ENCODE results near the gene SKI. TPM values are rescaled to one million over a fixed set of nuclear protein-coding genes. Genes with fewer than 3 reads are reported as not detected.

The SKI gene
- total and polyA plus RNA-seq, 7 donors, result 7.7 to 32.1 (median 21.4) TPM

- intact Hi-C loops (cut with DNase I), result loop anchor here in 1 of 2 donors (5.0 kb wide), 1 partner anchor 342 kb away; the partner anchor contains the start of gene PANK4
- Histone ChIP-seq H3K9me3 (no peaks in the 10 kb centered on the region), H3K4me3 (no peak overlapping the region), H3K36me3 (ENCODE audit: insufficient read depth in 1 of 2, low read depth in 1 of 2) (no peaks in the 10 kb centered on the region), H3K4me1 (no peaks in the 10 kb centered on the region), H3K27ac (no peak overlapping the region), H3K27me3 (ENCODE audit: insufficient read depth in 3 of 3, low read length in 2 of 3) (no peaks in the 10 kb centered on the region)
- TF ChIP-seq, protein P1, sequence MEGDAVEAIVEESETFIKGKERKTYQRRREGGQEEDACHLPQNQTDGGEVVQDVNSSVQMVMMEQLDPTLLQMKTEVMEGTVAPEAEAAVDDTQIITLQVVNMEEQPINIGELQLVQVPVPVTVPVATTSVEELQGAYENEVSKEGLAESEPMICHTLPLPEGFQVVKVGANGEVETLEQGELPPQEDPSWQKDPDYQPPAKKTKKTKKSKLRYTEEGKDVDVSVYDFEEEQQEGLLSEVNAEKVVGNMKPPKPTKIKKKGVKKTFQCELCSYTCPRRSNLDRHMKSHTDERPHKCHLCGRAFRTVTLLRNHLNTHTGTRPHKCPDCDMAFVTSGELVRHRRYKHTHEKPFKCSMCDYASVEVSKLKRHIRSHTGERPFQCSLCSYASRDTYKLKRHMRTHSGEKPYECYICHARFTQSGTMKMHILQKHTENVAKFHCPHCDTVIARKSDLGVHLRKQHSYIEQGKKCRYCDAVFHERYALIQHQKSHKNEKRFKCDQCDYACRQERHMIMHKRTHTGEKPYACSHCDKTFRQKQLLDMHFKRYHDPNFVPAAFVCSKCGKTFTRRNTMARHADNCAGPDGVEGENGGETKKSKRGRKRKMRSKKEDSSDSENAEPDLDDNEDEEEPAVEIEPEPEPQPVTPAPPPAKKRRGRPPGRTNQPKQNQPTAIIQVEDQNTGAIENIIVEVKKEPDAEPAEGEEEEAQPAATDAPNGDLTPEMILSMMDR (IDR thresholded peaks at IDR 0.05), result no peak
- DNase-seq, result no peak
- WGBS, 3 donors, result 91% methylated on average over 32 to 33 of the region's 33 CpGs
- no peak for ATAC-seq
Measured at GRCh38 chr1:2184934-2185333, 43.2 kb upstream of the SKI start.

DNA sequence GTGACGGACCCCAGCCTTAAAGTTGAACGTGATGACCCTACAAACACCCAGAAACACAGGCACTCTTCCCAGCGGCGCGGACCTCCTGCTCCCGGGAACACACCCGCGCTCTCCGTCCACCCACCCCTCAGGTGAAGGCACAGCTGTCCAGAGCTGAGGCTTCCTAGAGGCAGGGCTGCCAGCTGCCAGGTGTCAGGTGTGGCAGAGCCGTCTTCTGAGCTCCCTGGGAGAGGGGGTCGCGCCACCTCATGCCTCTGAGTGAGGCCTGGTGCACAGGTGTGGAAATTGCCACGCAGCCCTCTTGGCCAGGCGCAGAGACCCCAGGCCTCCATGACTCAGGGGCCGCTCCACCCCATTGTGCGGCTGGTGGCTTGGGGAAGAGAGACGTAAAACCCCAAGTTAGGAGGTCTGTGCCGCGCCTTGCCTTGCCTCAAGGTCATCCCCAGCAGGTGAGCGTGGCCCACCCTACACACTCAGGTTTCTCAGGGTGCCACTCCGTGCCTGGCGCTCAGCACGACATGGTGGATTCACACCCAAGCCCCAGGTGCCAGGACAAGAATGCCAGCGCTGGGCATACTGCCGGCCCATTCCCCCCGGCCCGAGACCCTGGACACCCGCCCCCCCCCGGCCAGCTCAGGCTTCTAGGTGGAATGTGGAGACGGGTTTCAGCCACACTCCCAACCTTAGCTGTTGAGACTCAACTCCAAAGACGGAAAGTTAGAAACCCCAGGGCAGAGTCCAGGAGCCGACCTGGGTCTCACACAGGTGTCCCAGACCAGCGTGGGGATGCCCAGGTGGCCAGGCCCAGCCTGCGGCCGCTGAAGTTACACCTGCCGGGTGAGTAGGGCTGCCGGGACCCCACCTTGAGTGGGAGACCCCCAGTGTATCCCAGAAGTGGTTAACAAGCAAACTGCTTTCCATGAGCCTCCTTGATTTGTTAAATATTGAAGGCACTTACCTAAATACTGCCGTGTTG, 42.0 kb upstream of the SKI start:
- ATAC-seq (no peak), DNase-seq (no peak)
- Histone ChIP-seq H3K4me3 (no peak overlapping the region), H3K27ac (no peak overlapping the region), H3K4me1 (peaks cover 10% of the 10 kb centered on the region), H3K36me3 (ENCODE audit: insufficient read depth in 1 of 2, low read depth in 1 of 2) (no peaks in the 10 kb centered on the region), H3K27me3 (ENCODE audit: insufficient read depth in 3 of 3, low read length in 2 of 3) (no peaks in the 10 kb centered on the region), H3K9me3 (no peaks in the 10 kb centered on the region)
- WGBS, 3 donors, result 87 to 92% (median 90%) methylated on average over 37 to 38 of the region's 38 CpGs
- intact Hi-C loops (cut with DNase I), result loop anchor here in 1 of 2 donors (5.0 kb wide), 1 partner anchor 341 kb away; the partner anchor contains the start of gene PANK4
- TF ChIP-seq, protein P1 (IDR thresholded peaks at IDR 0.05), result no peak

- H3K27me3 ChIP-seq (ENCODE audit: insufficient read depth in 3 of 3, low read length in 2 of 3), result no peaks in the 10 kb centered on the region
- DNase-seq (no peak), ATAC-seq (no peak)
- TF ChIP-seq, protein P1 (IDR thresholded peaks at IDR 0.05), result no peak
- H3K36me3 ChIP-seq (ENCODE audit: insufficient read depth in 1 of 2, low read depth in 1 of 2), result no peaks in the 10 kb centered on the region
- intact Hi-C loops (cut with DNase I), result loop anchor here in 1 of 2 donors (5.0 kb wide), 1 partner anchor 340 kb away; the partner anchor contains the start of gene PANK4
- WGBS, 3 donors, result 86 to 90% (median 88%) methylated on average over 9 of the region's 9 CpGs
- H3K4me3 ChIP-seq, result no peak overlapping the region
- no peaks in the 10 kb centered on the region for H3K9me3 ChIP-seq
- H3K4me1 ChIP-seq, result peaks cover 17% of the 10 kb centered on the region
- no peak overlapping the region for H3K27ac ChIP-seq
Measured at GRCh38 chr1:2186901-2187300, 41.2 kb upstream of the SKI start.

DNA sequence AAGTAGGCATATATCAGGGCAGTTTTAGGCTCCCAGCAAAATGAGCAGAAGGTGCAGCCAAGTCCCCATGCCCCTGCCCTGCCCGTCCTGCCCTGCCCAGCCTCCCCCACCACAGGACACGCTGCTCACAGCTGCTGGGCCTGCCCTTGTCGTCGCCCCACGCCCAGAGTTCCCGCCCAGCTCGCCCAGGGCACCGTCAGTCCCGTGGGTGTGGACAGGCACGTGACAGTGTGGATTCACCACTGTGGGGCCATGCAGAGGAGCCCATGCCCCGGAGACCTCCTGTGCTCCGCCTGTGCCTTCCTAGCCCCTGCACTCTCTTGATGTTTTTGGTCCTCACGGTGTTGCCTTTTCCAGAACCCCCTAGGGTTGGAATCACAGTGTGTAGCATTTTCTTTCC, 40.5 kb upstream of the SKI start:
- intact Hi-C loops (cut with DNase I), result loop anchor here in 1 of 2 donors (5.0 kb wide), 1 partner anchor 340 kb away; the partner anchor contains the start of gene PANK4
- DNase-seq (no peak), ATAC-seq (no peak)
- H3K27me3 ChIP-seq (ENCODE audit: insufficient read depth in 3 of 3, low read length in 2 of 3), result no peaks in the 10 kb centered on the region
- H3K27ac ChIP-seq, result no peak overlapping the region
- H3K36me3 ChIP-seq (ENCODE audit: insufficient read depth in 1 of 2, low read depth in 1 of 2), result peaks cover 0 to under 1% of the 10 kb centered on the region in 2 donors
- WGBS, 3 donors, result 62 to 72% (median 67%) methylated on average over 13 of the region's 13 CpGs
- no peak overlapping the region for H3K4me3 ChIP-seq
- peaks cover 24% of the 10 kb centered on the region for H3K4me1 ChIP-seq
- TF ChIP-seq, protein P1 (IDR thresholded peaks at IDR 0.05), result no peak
- no peaks in the 10 kb centered on the region for H3K9me3 ChIP-seq
